ENCODE data around the gene B3GAT2. TPM values are rescaled to one million over a fixed set of nuclear protein-coding genes. Genes with fewer than 3 reads are reported as not detected.

The B3GAT2 gene
- total and polyA plus RNA-seq, 2 of the 13 experiments (the other 11 are each of a cell fraction or from before 2014, with no cell fraction given) = 0.01 to 0.02 TPM

DNA sequence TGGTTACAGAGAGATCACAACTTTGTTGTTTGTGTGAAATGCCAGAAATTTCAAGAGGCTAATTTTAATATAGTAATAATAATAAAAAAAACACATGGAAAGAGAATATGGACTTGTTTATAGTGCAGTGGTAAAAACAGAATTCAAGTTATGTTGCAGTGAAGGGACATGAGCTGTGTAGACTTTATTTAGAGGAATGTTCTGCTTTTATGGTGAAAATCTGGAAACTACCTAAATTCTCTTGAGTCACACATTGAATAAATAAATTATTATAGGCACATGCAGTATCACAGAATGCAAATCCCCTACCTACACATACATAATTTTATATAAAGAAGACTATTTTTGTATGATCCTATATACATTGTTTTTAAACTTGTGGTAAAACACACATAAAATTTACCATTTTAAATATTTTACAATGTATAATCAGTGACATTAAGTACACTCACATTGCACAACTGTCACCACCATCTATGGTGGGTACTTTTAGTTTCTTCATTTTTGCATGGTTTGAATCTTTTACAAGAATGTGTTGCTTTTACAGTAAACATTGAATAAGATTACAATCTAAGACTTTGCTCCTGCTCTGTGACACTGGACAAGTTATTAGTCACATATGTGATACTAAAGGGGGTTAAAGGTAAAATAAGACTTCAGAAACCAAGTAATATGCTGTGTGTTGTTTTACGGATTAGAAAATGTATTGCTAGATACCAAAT lies 107.4 kb downstream of the B3GAT2 start (continued):
- TF ChIP-seq CBX1 (IDR thresholded peaks at IDR 0.05; ENCODE audit: low read depth) = no peak
- TF ChIP-seq, protein P1, sequence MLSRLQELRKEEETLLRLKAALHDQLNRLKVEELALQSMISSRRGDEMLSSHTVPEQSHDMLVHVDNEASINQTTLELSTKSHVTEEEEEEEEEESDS (CRISPR knock-in tag; IDR thresholded peaks at IDR 0.05; ENCODE audit: borderline replicate concordance) = no peak
- TF ChIP-seq PPARG (CRISPR knock-in tag; conservative IDR thresholded peaks at IDR 0.05) = peak; percentile 97
- TF ChIP-seq CEBPB (IDR thresholded peaks at IDR 0.05; ENCODE audit: borderline replicate concordance, low read depth, low read length) = peak; percentile 93
- no peak for TF ChIP-seq MZF1 (CRISPR knock-in tag; IDR thresholded peaks at IDR 0.05; ENCODE audit: borderline replicate concordance)
- TF ChIP-seq MED13 (CRISPR knock-in tag; IDR thresholded peaks at IDR 0.05) = no peak
- TF ChIP-seq NFIB (CRISPR knock-in tag; IDR thresholded peaks at IDR 0.05; ENCODE audit: borderline replicate concordance) = no peak
- no peak for TF ChIP-seq MBD4 (IDR thresholded peaks at IDR 0.05; ENCODE audit: borderline replicate concordance, low read length)
- TF ChIP-seq, protein P2, sequence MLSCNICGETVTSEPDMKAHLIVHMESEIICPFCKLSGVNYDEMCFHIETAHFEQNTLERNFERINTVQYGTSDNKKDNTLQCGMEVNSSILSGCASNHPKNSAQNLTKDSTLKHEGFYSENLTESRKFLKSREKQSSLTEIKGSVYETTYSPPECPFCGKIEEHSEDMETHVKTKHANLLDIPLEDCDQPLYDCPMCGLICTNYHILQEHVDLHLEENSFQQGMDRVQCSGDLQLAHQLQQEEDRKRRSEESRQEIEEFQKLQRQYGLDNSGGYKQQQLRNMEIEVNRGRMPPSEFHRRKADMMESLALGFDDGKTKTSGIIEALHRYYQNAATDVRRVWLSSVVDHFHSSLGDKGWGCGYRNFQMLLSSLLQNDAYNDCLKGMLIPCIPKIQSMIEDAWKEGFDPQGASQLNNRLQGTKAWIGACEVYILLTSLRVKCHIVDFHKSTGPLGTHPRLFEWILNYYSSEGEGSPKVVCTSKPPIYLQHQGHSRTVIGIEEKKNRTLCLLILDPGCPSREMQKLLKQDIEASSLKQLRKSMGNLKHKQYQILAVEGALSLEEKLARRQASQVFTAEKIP (CRISPR knock-in tag; IDR thresholded peaks at IDR 0.05; ENCODE audit: borderline replicate concordance) = no peak
- TF ChIP-seq, protein P3, sequence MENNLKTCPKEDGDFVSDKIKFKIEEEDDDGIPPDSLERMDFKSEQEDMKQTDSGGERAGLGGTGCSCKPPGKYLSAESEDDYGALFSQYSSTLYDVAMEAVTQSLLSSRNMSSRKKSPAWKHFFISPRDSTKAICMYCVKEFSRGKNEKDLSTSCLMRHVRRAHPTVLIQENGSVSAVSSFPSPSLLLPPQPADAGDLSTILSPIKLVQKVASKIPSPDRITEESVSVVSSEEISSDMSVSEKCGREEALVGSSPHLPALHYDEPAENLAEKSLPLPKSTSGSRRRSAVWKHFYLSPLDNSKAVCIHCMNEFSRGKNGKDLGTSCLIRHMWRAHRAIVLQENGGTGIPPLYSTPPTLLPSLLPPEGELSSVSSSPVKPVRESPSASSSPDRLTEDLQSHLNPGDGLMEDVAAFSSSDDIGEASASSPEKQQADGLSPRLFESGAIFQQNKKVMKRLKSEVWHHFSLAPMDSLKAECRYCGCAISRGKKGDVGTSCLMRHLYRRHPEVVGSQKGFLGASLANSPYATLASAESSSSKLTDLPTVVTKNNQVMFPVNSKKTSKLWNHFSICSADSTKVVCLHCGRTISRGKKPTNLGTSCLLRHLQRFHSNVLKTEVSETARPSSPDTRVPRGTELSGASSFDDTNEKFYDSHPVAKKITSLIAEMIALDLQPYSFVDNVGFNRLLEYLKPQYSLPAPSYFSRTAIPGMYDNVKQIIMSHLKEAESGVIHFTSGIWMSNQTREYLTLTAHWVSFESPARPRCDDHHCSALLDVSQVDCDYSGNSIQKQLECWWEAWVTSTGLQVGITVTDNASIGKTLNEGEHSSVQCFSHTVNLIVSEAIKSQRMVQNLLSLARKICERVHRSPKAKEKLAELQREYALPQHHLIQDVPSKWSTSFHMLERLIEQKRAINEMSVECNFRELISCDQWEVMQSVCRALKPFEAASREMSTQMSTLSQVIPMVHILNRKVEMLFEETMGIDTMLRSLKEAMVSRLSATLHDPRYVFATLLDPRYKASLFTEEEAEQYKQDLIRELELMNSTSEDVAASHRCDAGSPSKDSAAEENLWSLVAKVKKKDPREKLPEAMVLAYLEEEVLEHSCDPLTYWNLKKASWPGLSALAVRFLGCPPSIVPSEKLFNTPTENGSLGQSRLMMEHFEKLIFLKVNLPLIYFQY (CRISPR knock-in tag; IDR thresholded peaks at IDR 0.05; ENCODE audit: borderline replicate concordance) = no peak
- TF ChIP-seq ARNT2 (CRISPR knock-in tag; IDR thresholded peaks at IDR 0.05; ENCODE audit: low read depth) = no peak
- no peak for TF ChIP-seq NCOA1 (CRISPR knock-in tag; IDR thresholded peaks at IDR 0.05)
- no peak; the same call in 1 of the 2 replicates for TF ChIP-seq ZMYM4 (CRISPR knock-in tag; IDR thresholded peaks at IDR 0.05)
- TF ChIP-seq, protein P4, sequence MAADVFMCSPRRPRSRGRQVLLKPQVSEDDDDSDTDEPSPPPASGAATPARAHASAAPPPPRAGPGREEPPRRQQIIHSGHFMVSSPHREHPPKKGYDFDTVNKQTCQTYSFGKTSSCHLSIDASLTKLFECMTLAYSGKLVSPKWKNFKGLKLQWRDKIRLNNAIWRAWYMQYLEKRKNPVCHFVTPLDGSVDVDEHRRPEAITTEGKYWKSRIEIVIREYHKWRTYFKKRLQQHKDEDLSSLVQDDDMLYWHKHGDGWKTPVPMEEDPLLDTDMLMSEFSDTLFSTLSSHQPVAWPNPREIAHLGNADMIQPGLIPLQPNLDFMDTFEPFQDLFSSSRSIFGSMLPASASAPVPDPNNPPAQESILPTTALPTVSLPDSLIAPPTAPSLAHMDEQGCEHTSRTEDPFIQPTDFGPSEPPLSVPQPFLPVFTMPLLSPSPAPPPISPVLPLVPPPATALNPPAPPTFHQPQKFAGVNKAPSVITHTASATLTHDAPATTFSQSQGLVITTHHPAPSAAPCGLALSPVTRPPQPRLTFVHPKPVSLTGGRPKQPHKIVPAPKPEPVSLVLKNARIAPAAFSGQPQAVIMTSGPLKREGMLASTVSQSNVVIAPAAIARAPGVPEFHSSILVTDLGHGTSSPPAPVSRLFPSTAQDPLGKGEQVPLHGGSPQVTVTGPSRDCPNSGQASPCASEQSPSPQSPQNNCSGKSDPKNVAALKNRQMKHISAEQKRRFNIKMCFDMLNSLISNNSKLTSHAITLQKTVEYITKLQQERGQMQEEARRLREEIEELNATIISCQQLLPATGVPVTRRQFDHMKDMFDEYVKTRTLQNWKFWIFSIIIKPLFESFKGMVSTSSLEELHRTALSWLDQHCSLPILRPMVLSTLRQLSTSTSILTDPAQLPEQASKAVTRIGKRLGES (CRISPR knock-in tag; IDR thresholded peaks at IDR 0.05; ENCODE audit: borderline replicate concordance) = no peak
- TF ChIP-seq, protein P5, sequence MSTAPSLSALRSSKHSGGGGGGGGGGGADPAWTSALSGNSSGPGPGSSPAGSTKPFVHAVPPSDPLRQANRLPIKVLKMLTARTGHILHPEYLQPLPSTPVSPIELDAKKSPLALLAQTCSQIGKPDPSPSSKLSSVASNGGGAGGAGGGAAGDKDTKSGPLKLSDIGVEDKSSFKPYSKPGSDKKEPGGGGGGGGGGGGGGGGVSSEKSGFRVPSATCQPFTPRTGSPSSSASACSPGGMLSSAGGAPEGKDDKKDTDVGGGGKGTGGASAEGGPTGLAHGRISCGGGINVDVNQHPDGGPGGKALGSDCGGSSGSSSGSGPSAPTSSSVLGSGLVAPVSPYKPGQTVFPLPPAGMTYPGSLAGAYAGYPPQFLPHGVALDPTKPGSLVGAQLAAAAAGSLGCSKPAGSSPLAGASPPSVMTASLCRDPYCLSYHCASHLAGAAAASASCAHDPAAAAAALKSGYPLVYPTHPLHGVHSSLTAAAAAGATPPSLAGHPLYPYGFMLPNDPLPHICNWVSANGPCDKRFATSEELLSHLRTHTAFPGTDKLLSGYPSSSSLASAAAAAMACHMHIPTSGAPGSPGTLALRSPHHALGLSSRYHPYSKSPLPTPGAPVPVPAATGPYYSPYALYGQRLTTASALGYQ (CRISPR knock-in tag; IDR thresholded peaks at IDR 0.05) = no peak
- TF ChIP-seq SAFB2 (CRISPR knock-in tag; IDR thresholded peaks at IDR 0.05; ENCODE audit: borderline replicate concordance, low read depth) = no peak
- TF ChIP-seq SMARCE1 (IDR thresholded peaks at IDR 0.05; ENCODE audit: borderline replicate concordance) = 0 out of 2 replicates have a peak, but pooled peaks have one; percentile 14
- peak; percentile 56; the same call in 1 of the 2 replicates for TF ChIP-seq ISL2 (CRISPR knock-in tag; IDR thresholded peaks at IDR 0.05)
- no peak for TF ChIP-seq ZBTB3 (CRISPR knock-in tag; IDR thresholded peaks at IDR 0.05; ENCODE audit: borderline replicate concordance, low read depth)

Measured in HepG2 (cell line).